ENCODE results near the gene VAMP7.

DNA sequence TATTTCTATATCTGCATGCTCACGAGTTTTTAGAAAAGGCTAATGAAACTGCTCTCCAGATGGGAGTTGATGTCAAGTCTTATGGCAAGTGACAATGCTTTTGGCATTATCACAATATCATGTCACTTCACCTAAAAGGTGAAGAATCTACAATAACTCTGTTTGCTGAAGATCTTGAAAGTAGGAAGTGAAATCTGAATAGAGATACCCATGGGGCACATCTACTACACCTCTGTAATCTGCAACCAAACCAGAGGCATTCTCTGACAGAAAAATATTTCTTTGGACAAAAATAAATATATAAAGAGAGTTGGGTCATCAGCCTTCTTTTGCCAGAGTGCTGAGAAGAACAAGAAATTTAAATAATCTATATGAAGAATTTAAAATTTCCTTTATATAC lies 3.9 kb upstream of the VAMP7 start:
- no peak for TF ChIP-seq POLR2A (IDR thresholded peaks at IDR 0.05)
- TF ChIP-seq, protein P1, sequence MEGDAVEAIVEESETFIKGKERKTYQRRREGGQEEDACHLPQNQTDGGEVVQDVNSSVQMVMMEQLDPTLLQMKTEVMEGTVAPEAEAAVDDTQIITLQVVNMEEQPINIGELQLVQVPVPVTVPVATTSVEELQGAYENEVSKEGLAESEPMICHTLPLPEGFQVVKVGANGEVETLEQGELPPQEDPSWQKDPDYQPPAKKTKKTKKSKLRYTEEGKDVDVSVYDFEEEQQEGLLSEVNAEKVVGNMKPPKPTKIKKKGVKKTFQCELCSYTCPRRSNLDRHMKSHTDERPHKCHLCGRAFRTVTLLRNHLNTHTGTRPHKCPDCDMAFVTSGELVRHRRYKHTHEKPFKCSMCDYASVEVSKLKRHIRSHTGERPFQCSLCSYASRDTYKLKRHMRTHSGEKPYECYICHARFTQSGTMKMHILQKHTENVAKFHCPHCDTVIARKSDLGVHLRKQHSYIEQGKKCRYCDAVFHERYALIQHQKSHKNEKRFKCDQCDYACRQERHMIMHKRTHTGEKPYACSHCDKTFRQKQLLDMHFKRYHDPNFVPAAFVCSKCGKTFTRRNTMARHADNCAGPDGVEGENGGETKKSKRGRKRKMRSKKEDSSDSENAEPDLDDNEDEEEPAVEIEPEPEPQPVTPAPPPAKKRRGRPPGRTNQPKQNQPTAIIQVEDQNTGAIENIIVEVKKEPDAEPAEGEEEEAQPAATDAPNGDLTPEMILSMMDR (IDR thresholded peaks at IDR 0.05), result no peak
- no peak for TF ChIP-seq POLR2AphosphoS5 (IDR thresholded peaks at IDR 0.05)
